AG09319 (cell line): ENCODE results near the gene TECPR1.

Source experiments
- DNase-seq: peaks from one replicate; pipeline ENCODE4 v3.0.0-alpha.2; 2010; ENCODE audit warnings: low read depth; ENCODE audit errors: extremely low read depth
- CTCF ChIP-seq: IDR thresholded peaks from 2 replicates; pipeline ENCODE4 v1.5.1; 2011; ENCODE audit warnings: low read depth, mild to moderate bottlenecking, inconsistent platforms, low read length, moderate library complexity

Gene TECPR1

GRCh38 chr7:98189559-98189958, 62.5 kb downstream of the TECPR1 start:
- no peak for TF ChIP-seq CTCF
- DNase-seq = no peak

DNA sequence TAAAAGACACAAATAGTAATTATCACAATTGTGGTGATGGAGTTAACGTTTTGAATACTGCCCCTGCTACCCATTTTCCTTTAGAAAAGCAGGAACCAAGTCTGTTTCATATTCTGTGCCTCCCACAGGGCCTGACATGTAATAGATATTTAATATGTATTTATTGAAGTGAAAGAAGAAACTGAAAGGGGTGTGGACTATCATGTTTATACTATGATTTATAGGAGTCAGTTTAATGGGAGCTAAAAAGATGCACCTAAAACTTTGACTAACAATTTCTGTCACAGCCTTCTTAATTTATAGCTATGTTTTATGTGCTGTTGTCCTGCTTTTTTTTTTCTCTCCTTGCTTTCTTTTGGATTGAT, 64.9 kb downstream of the TECPR1 start:
- no peak for DNase-seq
- TF ChIP-seq CTCF = no peak

- DNase-seq = no peak
- TF ChIP-seq CTCF = no peak
Measured at GRCh38 chr7:98186452-98187137, 65.4 kb downstream of the TECPR1 start.

DNA sequence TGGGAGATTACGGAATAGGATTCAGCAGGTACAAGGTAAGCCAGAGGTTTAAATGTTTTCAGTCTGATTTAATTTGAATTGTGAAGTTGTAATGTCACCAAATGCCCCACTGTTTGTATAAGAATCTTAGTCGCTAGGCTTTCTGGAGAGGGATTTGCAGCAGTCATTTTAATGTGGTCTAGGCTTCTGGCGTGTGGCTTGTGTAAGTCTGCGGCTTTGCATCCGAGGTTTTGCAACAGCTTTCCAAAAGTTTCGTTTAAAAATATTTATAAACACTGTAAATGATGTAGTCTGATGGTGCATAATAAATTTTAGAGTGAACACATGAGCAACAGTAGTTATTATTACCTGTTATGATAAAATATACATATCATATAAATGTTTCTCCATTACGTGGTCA, 66.9 kb downstream of the TECPR1 start:
- TF ChIP-seq CTCF = no peak
- no peak for DNase-seq

GRCh38 chr7:98180751-98181150, 71.3 kb downstream of the TECPR1 start:
- TF ChIP-seq CTCF = no peak
- no peak for DNase-seq

GRCh38 chr7:98178762-98179490, 73.1 kb downstream of the TECPR1 start:
- no peak for TF ChIP-seq CTCF

DNA sequence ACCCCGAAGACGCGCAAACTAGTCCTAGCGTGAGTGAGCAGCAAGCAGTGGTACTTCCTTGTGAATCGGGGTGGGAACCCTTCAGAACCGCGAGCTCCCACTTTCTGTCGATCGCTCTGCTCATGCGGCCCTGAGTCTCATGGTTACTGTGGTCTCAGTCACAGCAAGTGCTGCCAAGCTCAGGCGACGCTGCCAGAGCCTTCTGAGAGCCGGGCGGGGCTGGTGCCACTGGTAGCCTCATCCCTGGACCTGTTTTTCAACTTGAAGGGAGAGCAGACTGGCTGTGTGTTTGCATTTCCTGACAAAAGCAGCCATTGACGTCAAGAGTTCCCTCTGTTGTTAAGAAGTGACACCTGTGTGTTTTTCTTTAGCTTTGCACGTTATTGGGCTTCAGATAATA, 73.7 kb downstream of the TECPR1 start:
- no peak for DNase-seq
- no peak for TF ChIP-seq CTCF

More at GRCh38 chr7:98178762-98179490, 73.1 kb downstream of the TECPR1 start:
- DNase-seq = no peak
